ENCODE results near the gene RALGAPA1.

DNA sequence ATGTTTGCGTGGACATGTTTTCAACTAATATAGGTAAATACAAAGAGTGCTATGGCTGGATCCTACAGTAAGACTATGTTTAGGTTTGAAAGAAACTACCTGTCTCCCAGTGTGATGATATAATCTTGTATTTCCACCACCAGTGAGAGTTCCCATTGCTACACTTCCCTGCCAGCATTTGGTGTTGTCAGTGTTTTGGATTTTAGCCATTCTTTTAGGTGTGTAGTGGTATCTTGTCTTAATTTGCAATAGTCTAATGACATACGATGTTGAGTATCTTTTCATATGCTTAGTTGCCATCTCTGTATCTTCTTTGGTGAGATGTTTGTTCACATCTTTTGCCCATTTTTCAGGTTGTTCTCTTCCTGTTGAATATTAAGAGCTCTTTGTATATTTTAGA lies 103.5 kb downstream of the RALGAPA1 start:
- TF ChIP-seq, protein P1, sequence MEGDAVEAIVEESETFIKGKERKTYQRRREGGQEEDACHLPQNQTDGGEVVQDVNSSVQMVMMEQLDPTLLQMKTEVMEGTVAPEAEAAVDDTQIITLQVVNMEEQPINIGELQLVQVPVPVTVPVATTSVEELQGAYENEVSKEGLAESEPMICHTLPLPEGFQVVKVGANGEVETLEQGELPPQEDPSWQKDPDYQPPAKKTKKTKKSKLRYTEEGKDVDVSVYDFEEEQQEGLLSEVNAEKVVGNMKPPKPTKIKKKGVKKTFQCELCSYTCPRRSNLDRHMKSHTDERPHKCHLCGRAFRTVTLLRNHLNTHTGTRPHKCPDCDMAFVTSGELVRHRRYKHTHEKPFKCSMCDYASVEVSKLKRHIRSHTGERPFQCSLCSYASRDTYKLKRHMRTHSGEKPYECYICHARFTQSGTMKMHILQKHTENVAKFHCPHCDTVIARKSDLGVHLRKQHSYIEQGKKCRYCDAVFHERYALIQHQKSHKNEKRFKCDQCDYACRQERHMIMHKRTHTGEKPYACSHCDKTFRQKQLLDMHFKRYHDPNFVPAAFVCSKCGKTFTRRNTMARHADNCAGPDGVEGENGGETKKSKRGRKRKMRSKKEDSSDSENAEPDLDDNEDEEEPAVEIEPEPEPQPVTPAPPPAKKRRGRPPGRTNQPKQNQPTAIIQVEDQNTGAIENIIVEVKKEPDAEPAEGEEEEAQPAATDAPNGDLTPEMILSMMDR (IDR thresholded peaks at IDR 0.05): no peak
- no peak for TF ChIP-seq POLR2A (IDR thresholded peaks at IDR 0.05)

Data from right lobe of liver (tissue), 4 donors.